Measurements from ENCODE around the gene KDM3A. TPM values are rescaled to one million over a fixed set of nuclear protein-coding genes. Genes with fewer than 3 reads are reported as not detected.

Gene KDM3A
- total RNA-seq, 1 donor from 2014 or later = 73.7 TPM

DNA sequence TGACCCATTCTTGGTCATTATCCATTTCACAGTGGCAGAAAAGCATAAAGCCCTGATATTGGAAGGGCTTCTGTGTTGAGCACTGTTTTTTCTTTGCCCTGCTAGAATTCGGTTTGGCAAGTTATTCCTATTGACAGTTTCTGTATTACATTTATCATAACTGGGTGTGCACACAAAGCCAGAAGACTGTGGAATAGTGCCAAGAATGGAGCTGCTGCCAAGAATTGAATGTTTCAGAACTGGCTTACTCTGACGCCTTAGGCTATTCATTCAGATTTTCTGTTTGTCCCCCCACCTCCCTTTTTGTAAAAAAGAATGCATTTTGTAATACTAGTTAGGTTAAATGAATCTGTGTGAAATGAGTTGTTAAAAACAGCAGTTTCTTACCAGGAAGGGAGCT lies 12.7 kb downstream of the KDM3A start:
- TF ChIP-seq, protein P1, sequence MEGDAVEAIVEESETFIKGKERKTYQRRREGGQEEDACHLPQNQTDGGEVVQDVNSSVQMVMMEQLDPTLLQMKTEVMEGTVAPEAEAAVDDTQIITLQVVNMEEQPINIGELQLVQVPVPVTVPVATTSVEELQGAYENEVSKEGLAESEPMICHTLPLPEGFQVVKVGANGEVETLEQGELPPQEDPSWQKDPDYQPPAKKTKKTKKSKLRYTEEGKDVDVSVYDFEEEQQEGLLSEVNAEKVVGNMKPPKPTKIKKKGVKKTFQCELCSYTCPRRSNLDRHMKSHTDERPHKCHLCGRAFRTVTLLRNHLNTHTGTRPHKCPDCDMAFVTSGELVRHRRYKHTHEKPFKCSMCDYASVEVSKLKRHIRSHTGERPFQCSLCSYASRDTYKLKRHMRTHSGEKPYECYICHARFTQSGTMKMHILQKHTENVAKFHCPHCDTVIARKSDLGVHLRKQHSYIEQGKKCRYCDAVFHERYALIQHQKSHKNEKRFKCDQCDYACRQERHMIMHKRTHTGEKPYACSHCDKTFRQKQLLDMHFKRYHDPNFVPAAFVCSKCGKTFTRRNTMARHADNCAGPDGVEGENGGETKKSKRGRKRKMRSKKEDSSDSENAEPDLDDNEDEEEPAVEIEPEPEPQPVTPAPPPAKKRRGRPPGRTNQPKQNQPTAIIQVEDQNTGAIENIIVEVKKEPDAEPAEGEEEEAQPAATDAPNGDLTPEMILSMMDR (IDR thresholded peaks at IDR 0.05; ENCODE audit: unreplicated experiment) = no peak
- no peaks in the 10 kb centered on the region for H3K27me3 Mint-ChIP-seq
- H3K4me1 Mint-ChIP-seq (ENCODE audit: low read depth) = peaks cover 5% of the 10 kb centered on the region
- no peak for DNase-seq (ENCODE audit: low spot score, unreplicated experiment)
- peaks cover 47% of the 10 kb centered on the region for H3K36me3 Mint-ChIP-seq (ENCODE audit: insufficient read depth)
- H3K9me3 Mint-ChIP-seq (ENCODE audit: low read depth) = peaks cover 2% of the 10 kb centered on the region
- H3K4me3 Mint-ChIP-seq (ENCODE audit: low read depth) = no peak overlapping the region
- H3K27ac Mint-ChIP-seq = no peak overlapping the region

DNA sequence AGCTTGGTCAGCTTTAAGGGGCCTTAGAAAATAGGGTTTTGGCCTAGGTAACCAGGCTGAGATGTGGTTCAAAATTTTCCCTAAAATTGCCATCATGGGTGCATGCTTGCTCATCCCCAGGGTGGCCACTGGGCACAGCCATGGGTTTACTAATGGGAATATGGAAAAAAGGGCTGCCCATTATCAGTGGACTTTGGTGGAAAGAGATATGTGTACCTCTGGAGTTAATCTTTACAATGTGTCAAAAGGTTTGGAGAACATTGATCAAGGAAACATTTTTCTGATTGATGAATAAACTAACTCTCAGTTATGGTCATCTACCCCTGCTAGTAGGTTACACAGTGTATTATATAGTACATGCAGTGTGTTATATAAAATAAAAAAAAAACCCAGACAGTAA lies 13.1 kb downstream of the KDM3A start:
- Mint-ChIP-seq H3K27me3 (no peaks in the 10 kb centered on the region), H3K4me1 (ENCODE audit: low read depth) (peaks cover 5% of the 10 kb centered on the region), H3K4me3 (ENCODE audit: low read depth) (no peak overlapping the region), H3K36me3 (ENCODE audit: insufficient read depth) (peaks cover 48% of the 10 kb centered on the region), H3K9me3 (ENCODE audit: low read depth) (peaks cover 2% of the 10 kb centered on the region), H3K27ac (no peak overlapping the region)
- no peak for DNase-seq (ENCODE audit: low spot score, unreplicated experiment)
- TF ChIP-seq, protein P1 (IDR thresholded peaks at IDR 0.05; ENCODE audit: unreplicated experiment) = no peak

DNA sequence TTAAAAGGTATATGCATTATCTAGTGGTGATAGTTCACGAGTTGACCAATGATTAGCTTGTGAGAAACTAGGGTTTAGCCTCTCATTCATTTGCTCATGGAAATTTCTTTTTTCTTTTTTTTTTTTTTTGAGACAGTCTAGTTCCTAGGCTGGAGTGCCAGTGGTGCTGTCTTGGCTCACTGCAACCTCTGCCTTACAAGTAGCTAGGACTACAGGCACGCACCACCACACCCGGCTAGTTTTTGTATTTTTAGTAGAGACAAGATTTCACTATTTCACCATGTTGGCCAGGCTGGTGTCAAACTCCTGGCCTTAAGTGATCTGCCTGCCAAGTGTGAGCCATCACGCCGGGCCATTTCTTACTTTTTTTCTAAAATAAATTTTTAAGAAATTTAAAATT lies 14.0 kb downstream of the KDM3A start:
- DNase-seq (ENCODE audit: low spot score, unreplicated experiment) = no peak
- TF ChIP-seq, protein P1 (IDR thresholded peaks at IDR 0.05; ENCODE audit: unreplicated experiment) = no peak
- Mint-ChIP-seq H3K9me3 (ENCODE audit: low read depth) (peaks cover 2% of the 10 kb centered on the region), H3K4me3 (ENCODE audit: low read depth) (no peak overlapping the region), H3K27me3 (no peaks in the 10 kb centered on the region), H3K36me3 (ENCODE audit: insufficient read depth) (peaks cover 42% of the 10 kb centered on the region), H3K27ac (no peak overlapping the region), H3K4me1 (ENCODE audit: low read depth) (no peaks in the 10 kb centered on the region)

DNA sequence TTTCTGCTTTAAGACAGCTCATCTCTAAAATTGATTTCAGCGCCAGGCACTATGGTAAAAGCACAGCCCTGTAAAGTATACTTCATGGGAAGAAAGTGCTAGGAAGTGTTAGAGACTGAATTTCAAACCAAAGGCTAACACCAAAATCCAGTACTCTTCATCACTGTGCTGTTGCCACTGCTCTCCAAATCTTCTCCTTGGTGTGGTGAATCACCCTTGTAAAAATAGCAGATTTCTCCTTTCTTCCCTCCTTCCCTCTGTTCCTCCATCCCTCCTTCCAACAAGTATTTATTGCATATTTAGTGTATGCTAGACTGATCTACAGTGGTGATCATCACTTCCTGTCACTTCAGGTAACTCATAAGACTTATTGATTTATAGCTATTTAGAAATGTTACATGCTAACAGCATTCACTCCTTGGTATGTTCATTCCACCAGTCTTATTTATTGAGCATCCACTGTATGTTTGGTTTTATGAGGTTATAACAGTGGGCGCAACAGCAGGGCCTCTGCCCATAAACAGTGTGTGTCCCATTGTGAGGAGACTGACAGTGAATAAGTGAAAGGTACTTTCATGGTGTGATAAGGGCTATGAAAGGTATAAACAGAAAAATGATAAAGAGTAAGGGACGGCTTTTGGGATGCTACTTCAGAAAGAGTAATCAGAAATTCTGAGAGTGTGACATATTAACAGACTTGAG lies 20.0 kb downstream of the KDM3A start:
- no peaks in the 10 kb centered on the region for H3K9me3 Mint-ChIP-seq (ENCODE audit: low read depth)
- H3K36me3 Mint-ChIP-seq (ENCODE audit: insufficient read depth) = peaks cover 33% of the 10 kb centered on the region
- TF ChIP-seq, protein P1 (IDR thresholded peaks at IDR 0.05; ENCODE audit: unreplicated experiment) = no peak
- no peak for DNase-seq (ENCODE audit: low spot score, unreplicated experiment)
- no peaks in the 10 kb centered on the region for H3K27me3 Mint-ChIP-seq
- H3K4me3 Mint-ChIP-seq (ENCODE audit: low read depth) = no peak overlapping the region
- H3K4me1 Mint-ChIP-seq (ENCODE audit: low read depth) = peaks cover 9% of the 10 kb centered on the region
- no peak overlapping the region for H3K27ac Mint-ChIP-seq

DNA sequence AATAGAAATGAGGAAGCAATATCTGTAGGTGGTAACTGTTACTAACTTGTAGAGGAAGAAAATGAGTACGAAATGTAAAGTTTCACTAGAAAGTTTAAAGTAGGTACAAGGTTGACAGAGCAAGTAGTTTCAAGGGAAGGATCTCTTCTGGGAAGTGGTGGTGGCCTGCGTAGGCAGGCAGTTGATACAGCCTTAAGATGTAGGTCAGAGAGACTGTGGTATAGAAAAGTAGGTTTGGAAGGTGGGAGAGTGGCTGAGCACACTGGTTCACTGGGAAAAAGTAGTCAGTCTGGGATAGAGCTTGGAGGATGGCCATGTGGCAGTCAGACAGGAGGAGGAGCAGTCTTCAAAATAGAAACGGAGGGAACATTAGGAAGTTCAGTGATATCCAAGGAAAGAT lies 23.5 kb downstream of the KDM3A start:
- Mint-ChIP-seq H3K4me3 (ENCODE audit: low read depth) (no peak overlapping the region), H3K27me3 (no peaks in the 10 kb centered on the region), H3K4me1 (ENCODE audit: low read depth) (peaks cover 9% of the 10 kb centered on the region), H3K27ac (peak overlapping the region; percentile 59), H3K36me3 (ENCODE audit: insufficient read depth) (peaks cover 32% of the 10 kb centered on the region), H3K9me3 (ENCODE audit: low read depth) (no peaks in the 10 kb centered on the region)
- no peak for DNase-seq (ENCODE audit: low spot score, unreplicated experiment)
- TF ChIP-seq, protein P1 (IDR thresholded peaks at IDR 0.05; ENCODE audit: unreplicated experiment) = no peak

Measured in progenitor cell of endocrine pancreas (in vitro differentiated cells).